TTC549 (cell line): ENCODE data around the gene UBASH3A.

Source experiments
- FAIRE-seq: peaks from 2 replicates; lab custom pipeline; 2012; peaks lifted over from hg19 to GRCh38; lab: Jason Lieb, UNC

Gene UBASH3A

GRCh38 chr21:42492201-42492600, 88.5 kb downstream of the UBASH3A start:
- no peak for FAIRE-seq

- FAIRE-seq, result no peak
These were observed 89.7 kb downstream of the UBASH3A start for GRCh38 chr21:42493109-42494060.

GRCh38 chr21:42495027-42495426, 91.3 kb downstream of the UBASH3A start:
- FAIRE-seq, result no peak

GRCh38 chr21:42495765-42496119, 92.0 kb downstream of the UBASH3A start:
- no peak for FAIRE-seq

- peak; percentile 93 for FAIRE-seq
These were observed 92.6 kb downstream of the UBASH3A start, which contains the start of gene RSPH1 for GRCh38 chr21:42496120-42496838. Gene RSPH1 (minus strand): TSS chr21:42496224. CDS start chr21:42496186, 38 bp downstream.

- no peak for FAIRE-seq
These were observed 93.1 kb downstream of the UBASH3A start for GRCh38 chr21:42496839-42497202.
